ENCODE results near the gene PDLIM1.

PDLIM1 gene

DNA sequence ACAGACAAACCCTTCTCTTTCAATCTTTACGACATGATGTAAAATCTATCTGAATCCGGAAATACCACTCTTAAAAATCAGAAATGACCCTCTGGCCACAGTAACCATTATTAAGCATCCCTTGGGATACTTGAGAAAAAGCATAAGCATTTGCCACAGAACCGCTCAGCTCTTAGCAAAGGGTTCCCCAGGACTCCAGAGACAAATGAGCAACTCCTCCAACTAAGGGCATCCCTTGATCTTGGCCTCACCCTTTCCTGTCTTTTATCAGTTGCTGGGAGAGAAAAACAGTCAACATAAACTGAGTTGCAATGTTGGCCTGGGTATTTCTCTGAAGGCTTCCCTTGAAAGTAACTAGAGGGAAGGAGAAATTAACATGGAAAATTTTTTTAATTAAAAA is 3.5 kb downstream of the PDLIM1 start:
- no peak for DNase-seq

GRCh38 chr10:95286707-95287106 is 4.1 kb downstream of the PDLIM1 start:
- DNase-seq: no peak

DNA sequence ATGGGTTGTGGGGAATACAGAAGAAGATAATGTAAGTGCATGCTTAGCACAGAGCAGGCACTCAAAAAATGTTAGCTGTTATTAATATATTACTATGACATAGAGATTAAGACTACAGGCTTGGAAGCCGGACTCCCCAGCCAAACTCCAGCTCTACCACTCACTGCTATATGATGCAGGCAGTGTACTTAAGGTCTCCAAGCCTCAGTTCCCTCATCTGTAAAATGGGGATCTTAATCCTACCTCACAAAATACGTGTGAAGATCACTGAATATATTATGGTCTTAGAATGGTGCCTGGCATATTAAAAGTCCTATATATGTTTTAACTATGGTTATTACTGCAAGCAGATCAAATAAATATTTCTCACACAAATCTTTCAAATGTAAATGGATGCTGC is 5.2 kb downstream of the PDLIM1 start:
- DNase-seq: no peak

DNA sequence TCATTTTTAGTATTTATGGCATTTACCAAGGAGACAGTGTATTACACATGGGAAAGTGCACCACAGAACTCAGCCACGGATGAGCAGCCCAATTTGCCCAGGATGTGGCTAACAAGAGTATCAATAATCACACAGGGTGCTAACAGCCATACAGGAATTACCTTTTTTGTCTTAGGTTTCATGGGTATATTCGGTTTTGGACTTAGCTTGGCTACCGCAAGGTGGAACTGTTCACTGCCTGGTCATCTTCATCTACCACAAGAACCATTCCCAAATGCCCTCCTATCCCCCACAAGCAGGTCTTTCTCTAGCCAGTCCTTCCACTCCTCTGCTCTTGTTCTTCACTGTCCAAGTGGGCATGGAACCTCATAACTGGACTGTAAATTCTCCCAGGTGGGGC is 6.0 kb downstream of the PDLIM1 start:
- DNase-seq: no peak

DNA sequence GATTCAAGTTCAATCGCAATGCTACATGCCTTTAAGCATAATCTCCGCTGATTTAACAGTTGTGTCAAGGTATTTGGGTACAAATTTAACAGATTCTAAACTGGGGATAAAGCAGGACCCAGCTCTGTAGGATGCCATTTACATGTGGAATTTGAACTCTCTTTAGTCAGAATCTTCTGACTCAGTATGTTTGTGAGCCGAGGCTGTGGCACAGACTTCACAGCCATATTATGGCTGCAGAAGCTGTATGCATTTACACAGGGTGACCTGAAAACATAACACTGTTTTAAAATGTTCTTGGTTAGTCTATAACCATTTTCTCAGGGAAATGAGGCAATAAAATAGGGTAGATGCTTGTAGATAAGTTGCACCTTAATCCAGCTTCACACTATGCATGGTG is 8.7 kb downstream of the PDLIM1 start:
- DNase-seq: no peak

GRCh38 chr10:95281206-95281605 is 9.6 kb downstream of the PDLIM1 start:
- DNase-seq: no peak

DNA sequence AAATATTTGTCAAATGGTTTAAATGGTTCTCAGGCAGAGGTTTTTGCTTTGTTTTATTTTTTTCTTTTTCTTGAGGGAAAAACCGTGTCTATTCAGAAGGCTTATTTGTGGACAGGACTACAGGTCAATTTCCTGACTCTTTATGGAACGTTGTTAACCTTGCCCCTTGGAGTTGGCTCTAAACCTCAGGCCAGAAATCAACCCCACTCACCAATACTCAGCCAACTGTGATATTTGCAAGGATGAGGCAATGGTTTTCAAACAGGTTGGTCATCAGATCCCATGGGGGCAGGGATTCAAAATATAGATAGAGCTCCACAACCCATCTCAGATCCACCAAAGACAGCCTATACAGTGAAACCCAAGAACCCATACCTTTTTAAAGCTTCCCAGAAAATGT is 10.2 kb downstream of the PDLIM1 start:
- DNase-seq: no peak

DNA sequence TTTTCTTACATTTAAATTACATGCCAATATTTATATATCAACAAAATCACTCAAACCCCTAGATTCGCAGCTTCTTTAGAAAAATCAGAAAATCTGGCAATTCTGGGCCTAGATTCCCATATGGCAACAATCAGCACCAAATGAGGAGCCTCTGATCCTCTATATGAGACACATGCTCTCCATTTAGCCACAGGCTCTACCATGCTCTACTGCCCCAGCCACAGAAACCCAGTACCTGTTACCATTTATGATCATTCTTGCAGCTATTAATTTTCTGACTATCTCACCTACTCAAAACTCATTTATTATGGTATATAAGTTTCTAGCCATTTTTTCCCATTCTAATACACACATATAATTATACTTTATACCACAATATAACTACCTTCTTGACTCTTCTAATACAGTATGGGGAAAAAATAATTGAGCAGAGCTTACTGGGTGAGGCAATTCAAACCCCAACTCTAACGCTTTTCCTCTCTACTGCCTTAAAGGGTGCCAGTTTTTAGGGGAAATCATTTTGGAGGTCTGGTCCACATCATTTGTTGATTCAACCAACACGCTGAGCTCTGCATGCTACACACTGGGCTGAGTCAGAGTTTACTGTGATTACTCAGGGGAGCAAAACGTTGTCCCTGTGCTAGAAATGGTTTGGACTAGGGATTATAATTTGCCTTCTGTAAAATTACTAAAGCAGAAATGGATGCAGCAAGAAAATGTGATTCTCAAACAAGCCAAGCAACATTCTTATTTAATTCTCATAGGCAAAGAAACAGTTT is 11.6 kb downstream of the PDLIM1 start:
- DNase-seq: no peak

- DNase-seq: no peak
Observed at GRCh38 chr10:95278061-95278988, 12.5 kb downstream of the PDLIM1 start.

DNA sequence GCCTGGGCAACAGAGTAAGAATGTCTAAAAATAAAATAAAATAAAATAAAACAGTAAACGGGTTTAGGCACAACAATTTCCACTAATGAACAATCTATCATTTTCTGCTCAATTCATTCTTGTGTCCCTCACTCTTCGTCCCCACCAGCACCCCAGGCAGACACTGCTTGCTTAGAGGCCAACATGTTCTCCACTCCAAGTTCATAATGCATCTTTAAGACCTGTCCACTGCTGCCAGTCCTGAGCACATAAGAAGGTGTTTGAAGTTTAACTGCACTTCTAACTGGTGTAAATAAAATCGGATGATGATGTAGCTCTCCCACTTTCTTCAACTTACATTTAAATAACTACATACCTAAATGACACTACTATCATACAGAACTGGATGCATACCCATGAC is 13.2 kb downstream of the PDLIM1 start:
- no peak for DNase-seq

DNA sequence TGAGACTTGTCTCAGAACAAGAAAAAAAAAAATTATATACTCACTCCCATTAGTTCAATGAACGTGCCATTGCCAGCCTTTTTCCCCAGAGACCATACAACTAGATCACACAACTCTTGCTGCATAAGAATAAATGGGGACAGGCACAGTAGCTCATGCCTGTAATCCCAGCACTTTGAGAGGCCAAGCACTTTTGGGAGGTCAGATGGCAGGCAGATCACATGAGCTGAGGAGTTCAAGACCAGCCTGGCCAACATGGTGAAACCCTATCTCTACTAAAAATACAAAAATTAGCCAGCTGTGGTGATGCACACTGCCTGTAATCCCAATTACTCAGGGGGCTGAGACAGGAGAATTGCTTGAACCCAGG is 13.6 kb downstream of the PDLIM1 start:
- DNase-seq: no peak

DNA sequence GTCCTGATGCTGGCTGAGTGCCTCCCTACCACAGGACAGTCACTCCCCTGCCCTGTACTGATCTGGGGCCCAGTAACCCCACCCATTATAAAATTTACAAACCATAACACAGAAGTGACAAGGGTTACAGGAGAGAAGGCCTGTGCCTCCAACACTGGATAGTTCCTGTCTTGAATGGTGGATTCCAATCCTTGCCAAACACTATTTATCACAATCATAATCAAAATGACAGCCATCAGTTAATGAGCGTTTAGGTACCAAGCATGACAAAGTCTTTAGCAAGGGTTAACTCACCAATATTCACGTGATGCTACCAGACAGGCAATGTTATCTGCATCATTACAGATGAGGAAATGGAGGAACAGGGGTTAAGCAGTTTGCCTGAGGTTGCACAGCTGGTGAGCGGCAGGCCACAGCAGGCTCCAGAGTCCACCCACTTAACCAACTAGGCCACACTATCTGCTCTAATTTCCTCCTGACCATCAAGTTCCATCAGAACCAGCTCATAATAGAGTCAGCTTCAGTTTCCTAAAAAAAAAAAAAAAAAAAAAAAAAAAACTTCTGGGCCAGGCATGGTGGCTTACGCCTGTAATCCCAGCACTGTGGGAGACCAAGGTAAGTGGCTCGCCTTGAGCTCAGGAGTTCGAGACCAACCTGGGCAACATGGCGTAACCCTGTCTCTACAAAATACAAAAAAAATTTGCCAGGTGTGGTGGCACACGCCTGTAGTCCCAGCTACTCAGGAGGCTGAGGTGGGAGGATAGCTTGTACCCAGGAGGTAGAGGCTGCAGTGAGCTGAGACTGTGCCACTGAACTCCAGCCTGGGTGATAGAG is 14.2 kb downstream of the PDLIM1 start:
- no peak for DNase-seq

DNA sequence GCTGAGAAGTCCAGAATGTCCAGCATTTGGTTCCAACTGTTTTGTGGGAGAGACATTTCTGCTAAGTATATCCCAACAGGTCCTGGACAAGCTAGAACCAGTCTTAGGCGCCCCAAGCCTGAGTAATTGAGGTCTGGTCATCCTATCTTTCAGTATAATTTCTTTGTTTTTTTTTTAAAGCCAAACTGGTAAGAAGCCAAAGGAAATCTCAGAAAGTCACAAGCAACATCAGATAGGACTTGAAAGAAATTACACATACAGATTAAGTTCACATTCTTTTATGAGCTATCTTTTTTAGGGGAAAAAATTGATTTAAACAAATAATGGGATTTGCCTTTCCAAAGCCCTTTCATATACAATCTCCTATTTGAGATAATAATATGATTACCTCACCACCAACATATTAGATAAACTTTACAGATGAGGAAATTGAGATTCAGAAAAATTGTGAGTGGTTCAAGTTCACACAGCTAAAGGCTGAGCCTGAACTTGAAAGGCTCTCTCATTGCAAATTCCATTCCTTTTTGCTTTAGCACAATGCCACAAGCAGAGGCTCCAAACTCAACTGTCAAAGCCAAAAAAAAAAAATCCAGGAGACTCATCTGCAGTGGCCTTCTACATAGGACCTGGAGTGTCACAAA is 15.0 kb downstream of the PDLIM1 start:
- DNase-seq: no peak

DNA sequence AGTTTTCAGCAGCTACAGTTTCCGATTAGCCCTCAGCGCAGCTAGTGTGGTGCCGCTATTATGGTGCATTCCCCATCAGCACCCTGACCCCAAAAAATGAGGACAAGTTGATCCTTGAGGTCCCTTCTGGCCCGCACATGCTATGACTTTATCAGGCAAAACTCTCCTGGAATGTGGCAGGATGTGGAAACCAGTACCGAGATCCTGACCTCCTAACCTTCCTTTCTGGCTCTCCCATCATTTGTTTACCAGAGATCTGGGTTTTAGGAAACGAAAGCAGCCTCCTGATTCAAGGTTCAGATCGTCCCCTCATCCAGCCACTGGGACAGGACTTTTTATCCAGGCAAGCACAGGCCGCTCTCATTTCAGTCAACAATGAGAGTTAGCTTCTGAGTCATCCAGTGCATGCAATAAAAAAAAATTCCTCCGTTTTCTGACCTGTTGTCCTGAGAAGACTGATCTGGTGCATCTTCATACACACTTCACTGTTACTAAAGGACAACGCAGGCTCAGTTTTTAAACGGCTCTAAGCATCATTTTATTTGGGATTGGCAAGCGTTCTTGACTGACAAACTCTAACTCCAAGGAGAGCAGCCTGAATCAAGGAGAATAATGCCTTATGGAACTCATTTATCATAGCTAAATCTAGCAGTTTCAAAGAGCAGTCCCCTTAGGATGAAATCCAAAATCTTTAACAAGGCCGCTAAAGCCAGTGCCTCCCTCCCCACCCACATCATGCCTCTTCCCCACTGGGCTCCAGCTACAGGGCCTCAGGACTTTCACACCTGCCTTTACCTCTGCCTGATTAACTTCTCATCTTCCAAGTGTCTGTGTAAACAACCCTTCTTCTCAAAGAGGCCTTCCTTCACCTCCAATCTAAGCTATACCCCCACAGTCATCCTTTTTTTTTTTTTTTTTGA is 17.1 kb downstream of the PDLIM1 start:
- DNase-seq: no peak

DNA sequence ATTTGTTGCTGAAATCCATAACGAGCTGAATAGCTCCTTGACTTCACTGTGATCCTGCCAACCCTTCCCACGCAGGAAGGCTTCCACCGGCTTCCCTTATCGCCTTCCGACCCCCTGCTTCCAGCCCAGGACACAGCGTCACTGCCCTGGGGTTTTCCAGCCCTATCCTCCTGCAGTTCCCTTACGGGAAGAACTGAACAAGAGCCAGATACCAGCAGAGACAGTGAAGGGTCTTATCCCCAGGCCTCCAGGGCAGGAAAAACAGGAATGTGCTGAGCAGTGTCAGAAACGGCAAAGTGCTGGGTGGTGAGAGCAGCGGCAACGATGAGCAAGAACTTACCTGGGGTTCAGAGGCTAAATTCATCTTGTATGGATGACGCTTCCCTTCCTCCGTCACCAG is 22.4 kb downstream of the PDLIM1 start:
- no peak for DNase-seq

- no peak for DNase-seq
Observed at GRCh38 chr10:95267251-95267650, 23.6 kb downstream of the PDLIM1 start.

DNA sequence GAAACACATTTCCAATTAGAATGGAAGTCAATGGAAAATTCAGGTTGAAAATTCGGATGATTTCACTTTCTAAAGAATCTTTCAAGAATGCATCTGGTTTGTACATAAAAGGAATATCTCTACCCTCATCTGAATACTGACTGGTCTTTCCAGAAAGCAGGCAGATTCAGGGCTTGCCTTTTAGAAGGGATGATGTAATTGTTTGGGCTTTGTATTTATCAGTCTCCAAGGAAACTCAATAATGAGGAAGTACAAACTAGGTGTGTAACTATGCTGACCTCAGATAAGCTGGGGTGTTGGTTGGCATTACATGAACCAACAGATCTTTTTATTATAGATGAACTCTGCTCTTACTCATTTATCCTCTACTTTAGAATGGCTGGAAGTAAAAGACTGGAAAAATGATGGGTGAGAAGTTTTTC is 24.1 kb downstream of the PDLIM1 start:
- peak; percentile 19 for DNase-seq

- DNase-seq: no peak
Observed at GRCh38 chr10:95265572-95265971, 25.2 kb downstream of the PDLIM1 start.

DNA sequence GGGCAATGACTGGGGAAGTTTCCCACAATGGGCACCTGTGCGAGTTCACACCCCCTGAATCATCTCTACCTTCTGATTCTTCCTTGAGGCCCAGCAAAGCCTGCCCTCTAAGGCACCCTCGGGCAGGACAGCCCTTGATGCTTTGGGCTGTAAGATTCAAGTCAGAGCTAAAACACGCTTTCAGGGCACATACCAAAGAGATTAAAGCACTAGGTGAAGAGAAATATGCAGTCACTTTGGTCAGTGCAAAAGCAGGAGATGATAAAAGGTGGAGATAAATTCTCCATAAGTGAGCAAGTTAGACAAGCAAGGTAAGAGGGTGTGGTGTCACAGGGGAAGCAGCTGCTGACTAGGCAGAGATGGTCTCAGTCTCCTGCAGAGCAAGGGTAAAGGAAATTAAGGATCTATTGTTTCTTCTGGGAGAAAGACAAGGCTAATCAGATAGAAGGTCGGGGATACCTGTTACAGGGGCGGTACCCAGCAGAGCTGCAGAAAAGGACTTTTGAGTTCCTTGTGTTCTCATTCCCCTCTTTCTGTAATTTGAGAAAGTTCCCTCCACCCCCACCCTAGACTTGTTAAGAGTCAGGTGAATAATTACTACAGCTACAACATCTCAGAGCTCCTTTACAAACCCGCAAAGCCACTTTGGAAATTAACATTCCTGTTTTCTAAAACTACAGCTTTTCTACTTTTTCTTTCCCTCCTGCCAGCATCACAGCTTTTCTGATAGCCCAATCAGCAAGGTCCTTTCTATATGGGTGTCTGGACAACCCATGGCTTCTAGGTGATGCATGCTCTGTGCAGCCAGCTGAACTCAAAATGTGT is 26.4 kb downstream of the PDLIM1 start:
- DNase-seq: peak; percentile 34

DNA sequence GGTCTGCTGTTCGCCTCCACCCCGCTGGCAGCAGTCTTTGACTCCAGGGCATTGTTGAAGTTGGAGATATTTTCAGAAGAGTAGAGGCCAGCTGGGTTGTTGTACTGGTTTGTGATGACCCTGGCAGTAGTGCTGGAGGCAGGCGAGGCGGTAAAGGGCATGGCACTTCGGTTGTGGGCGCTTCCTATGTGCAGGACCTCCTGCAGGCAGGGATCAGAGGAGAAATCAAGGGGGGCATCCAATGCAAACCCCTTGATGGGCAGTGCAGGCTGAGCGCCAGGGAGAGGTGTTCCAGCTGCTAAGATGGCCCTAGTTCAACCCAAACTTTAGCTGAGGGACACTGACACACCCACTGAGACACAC is 27.0 kb downstream of the PDLIM1 start:
- DNase-seq: no peak
